Epithelial cell of alveolus of lung (primary cell): ENCODE data around the gene HAUS2. TPM values are rescaled to one million over a fixed set of nuclear protein-coding genes. Genes with fewer than 3 reads are reported as not detected.

Experiments used
- total RNA-seq: library from RNA; depleted of rRNA; stranded (reverse); fragments of >200 nt; gene quantifications from 2 replicates; pipeline ENCODE4 v1.2.1, GENCODE V29; 2015

HAUS2 gene
- total RNA-seq = 38.0 and 70.9 TPM in 2 replicates

DNA sequence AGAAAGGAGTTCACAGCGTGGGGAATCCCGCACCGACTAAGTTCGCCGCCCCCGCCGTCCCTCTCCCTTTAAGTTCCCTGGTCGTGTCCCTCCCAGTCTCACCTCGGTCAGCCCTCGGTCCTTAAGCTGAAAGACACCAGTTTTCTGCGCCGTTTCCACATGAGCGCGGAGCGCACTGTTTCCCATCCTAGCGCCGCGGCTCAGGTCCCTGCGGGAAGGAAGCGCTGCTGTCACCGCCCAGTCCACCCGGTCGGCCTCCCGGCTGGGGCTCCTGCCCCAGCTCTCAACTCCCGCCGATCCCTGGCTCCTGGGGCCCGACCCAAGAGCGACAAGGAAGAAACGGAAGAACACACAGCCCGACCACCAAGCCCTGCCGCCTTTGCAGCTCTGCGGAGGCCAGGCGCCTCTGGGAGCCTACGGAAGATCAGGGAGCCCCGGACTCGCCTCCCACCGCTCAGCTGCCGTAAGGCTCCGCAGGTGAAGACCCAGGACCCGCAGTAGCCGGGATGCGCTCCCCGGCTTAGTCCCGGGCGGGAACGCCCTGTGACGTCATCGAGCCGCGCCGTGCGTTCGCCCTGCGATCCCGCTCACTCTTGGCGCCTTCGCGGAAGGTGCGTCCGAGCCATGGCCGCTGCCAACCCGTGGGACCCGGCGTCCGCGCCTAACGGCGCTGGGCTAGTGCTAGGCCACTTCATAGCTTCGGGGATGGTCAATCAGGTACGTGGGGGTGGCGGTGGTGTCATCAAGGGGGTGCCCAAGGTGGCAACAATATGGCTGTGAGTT lies at the start of gene HAUS2, which contains the start of gene LRRC57:
Gene HAUS2 (plus strand): TSS at position 590 of the 783 bp plus-strand sequence. CDS start 35 bp downstream, at position 625.
Gene LRRC57 (minus strand): TSS at position 545 of the 783 bp plus-strand sequence. CDS start 359 bp downstream, at position 186.

GRCh38 chr15:42575188-42576039 lies 26.8 kb downstream of the HAUS2 start, which contains the start of gene STARD9:
TSS of gene STARD9 (plus strand) at chr15:42575606. CDS start at chr15:42575716, 110 bp downstream.

Other genes with a start within 250 kb of the HAUS2 start
- 0.26 and 2.2 TPM in 2 replicates for gene CAPN3, start 189.3 kb upstream of the HAUS2 start, total RNA-seq
- 26.1 and 32.2 TPM in 2 replicates for gene ZNF106, start 57.7 kb upstream of the HAUS2 start, total RNA-seq
- gene SNAP23, start 53.2 kb upstream of the HAUS2 start, total RNA-seq = 59.4 and 70.7 TPM in 2 replicates
- gene LRRC57, start within 50 bp of the HAUS2 start, total RNA-seq = 11.2 and 13.7 TPM in 2 replicates
- gene STARD9, start 26.8 kb downstream of the HAUS2 start, total RNA-seq = 1.4 and 8.3 TPM in 2 replicates
- gene CDAN1, start 188.3 kb downstream of the HAUS2 start, total RNA-seq = 9.1 and 12.1 TPM in 2 replicates